ENCODE measurements around the gene XBP1.

DNA sequence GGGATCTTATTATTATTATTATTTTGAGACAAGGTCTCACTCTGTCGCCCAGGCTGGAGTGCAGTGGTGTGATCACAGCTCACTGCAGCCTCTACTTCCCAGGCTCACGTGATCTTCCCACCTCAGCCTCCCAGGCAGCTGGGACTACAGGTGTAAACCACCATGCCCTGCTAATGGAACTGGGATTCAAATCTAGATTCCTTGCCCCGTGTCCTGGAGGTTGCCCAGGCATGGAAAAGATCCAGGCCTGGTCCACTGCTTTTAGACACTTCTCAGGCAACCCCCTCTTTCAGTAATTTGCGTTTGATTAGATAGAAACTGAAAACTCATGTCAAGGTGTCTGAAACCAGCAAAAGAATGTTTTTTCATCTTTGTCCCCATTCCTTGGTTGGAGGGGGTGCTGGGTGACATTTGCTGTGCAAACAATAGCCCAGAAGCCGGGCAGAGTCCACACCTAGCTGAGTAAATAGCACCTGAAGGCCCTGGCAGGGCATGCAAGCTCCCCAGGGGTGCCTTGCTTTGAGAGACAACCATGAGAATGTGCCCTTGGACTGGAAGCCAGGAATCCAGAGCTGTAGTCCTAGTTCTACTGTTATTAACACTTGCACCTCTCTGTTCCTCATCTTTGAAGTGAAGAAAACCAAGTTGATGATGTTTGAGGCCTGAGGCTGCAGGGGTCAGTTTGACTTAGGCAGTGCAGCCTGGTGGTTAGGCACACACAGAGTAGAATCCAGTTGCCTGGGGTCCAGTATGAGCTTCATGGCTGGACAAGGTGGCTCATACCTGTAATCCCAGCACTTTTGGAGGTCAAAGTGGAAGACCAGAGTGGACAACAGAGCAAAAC, 19.1 kb upstream of the XBP1 start:
- TF ChIP-seq, protein P1, sequence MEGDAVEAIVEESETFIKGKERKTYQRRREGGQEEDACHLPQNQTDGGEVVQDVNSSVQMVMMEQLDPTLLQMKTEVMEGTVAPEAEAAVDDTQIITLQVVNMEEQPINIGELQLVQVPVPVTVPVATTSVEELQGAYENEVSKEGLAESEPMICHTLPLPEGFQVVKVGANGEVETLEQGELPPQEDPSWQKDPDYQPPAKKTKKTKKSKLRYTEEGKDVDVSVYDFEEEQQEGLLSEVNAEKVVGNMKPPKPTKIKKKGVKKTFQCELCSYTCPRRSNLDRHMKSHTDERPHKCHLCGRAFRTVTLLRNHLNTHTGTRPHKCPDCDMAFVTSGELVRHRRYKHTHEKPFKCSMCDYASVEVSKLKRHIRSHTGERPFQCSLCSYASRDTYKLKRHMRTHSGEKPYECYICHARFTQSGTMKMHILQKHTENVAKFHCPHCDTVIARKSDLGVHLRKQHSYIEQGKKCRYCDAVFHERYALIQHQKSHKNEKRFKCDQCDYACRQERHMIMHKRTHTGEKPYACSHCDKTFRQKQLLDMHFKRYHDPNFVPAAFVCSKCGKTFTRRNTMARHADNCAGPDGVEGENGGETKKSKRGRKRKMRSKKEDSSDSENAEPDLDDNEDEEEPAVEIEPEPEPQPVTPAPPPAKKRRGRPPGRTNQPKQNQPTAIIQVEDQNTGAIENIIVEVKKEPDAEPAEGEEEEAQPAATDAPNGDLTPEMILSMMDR (conservative IDR thresholded peaks at IDR 0.05; ENCODE audit: low read depth, low read length), result no peak
- TF ChIP-seq CEBPB (IDR thresholded peaks at IDR 0.05; ENCODE audit: low read depth, low read length) (no peak), BHLHE40 (IDR thresholded peaks at IDR 0.05; ENCODE audit: low read depth, low read length) (no peak), MAFK (IDR thresholded peaks at IDR 0.05; ENCODE audit: low read depth, low read length) (no peak), SMC3 (IDR thresholded peaks at IDR 0.05; ENCODE audit: low read depth, low read length) (no peak)
